Loucy (cell line): ENCODE measurements around the gene GRK1.

Source experiments
- EZH2phosphoT487 ChIP-seq: fragments of 200-600 bp; IDR thresholded peaks from 2 replicates; pipeline ENCODE4 v1.6.1; 2018; ENCODE audit warnings: antibody characterized with exemption, mild to moderate bottlenecking, moderate library complexity, borderline replicate concordance
- TF ChIP-seq, protein P1 (sequence below): fragments of 200-600 bp; sonication (generic); conservative IDR thresholded peaks from 2 replicates; pipeline ENCODE4 v1.5.1; 2014; ENCODE audit warnings: mild to moderate bottlenecking, antibody characterized with exemption, low read length

GRCh38 chr13:113786262-113786841, 119.3 kb downstream of the GRK1 start:
- TF ChIP-seq, protein P1, sequence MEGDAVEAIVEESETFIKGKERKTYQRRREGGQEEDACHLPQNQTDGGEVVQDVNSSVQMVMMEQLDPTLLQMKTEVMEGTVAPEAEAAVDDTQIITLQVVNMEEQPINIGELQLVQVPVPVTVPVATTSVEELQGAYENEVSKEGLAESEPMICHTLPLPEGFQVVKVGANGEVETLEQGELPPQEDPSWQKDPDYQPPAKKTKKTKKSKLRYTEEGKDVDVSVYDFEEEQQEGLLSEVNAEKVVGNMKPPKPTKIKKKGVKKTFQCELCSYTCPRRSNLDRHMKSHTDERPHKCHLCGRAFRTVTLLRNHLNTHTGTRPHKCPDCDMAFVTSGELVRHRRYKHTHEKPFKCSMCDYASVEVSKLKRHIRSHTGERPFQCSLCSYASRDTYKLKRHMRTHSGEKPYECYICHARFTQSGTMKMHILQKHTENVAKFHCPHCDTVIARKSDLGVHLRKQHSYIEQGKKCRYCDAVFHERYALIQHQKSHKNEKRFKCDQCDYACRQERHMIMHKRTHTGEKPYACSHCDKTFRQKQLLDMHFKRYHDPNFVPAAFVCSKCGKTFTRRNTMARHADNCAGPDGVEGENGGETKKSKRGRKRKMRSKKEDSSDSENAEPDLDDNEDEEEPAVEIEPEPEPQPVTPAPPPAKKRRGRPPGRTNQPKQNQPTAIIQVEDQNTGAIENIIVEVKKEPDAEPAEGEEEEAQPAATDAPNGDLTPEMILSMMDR = no peak
- TF ChIP-seq EZH2phosphoT487 = no peak
